AG04450 (cell line): ENCODE data around the gene COL20A1. TPM values are rescaled to one million over a fixed set of nuclear protein-coding genes. Genes with fewer than 3 reads are reported as not detected.

Source experiments
- CTCF ChIA-PET: fragments of 300-600, 350-600 bp; formaldehyde crosslinking; extraction: SDS; loops from one replicate; lab custom pipeline; 2022; ENCODE audit warnings: antibody characterized with exemption, inconsistent platforms; lab: Charles Lee
- POLR2A ChIA-PET: fragments of 350-600 bp; formaldehyde crosslinking; extraction: SDS; loops from one replicate; lab custom pipeline; 2021; ENCODE audit warnings: antibody characterized with exemption, inconsistent platforms; lab: Yijun Ruan, JAX
- DNase-seq: peaks from one replicate; pipeline ENCODE4 v3.0.0-alpha.2; 2011; ENCODE audit warnings: low read depth, low spot score
- H3K27ac ChIP-seq: one replicate; pipeline ENCODE4 v1.5.1; 2012; ENCODE audit warnings: low read depth, low read length, control low read depth
- H3K27me3 ChIP-seq: one replicate; pipeline ENCODE4 v1.6.0; 2012; ENCODE audit warnings: low read length; ENCODE audit not compliant: control insufficient read depth, insufficient read depth
- H3K4me3 ChIP-seq: 2 replicates; pipeline ENCODE4 v1.5.1; 2011; ENCODE audit warnings: mild to moderate bottlenecking, low read depth, low read length, control low read depth
- H3K9me3 ChIP-seq: 2 replicates; pipeline ENCODE4 v1.5.1; 2012; ENCODE audit warnings: low read length; ENCODE audit not compliant: control insufficient read depth, insufficient read depth
- polyA plus RNA-seq: library from polyadenylated mRNA; depleted of rRNA; stranded (reverse); fragments of >200 nt; gene quantifications from 2 replicates; pipeline ENCODE4 v1.2.3, GENCODE V29; 2011
- TF ChIP-seq, protein P1 (sequence below): IDR thresholded peaks from 2 replicates; pipeline ENCODE4 v1.5.1; 2011; ENCODE audit warnings: low read depth, low read length, control low read depth, inconsistent platforms

The COL20A1 gene
- polyA plus RNA-seq, 1 experiment: not detected

DNA sequence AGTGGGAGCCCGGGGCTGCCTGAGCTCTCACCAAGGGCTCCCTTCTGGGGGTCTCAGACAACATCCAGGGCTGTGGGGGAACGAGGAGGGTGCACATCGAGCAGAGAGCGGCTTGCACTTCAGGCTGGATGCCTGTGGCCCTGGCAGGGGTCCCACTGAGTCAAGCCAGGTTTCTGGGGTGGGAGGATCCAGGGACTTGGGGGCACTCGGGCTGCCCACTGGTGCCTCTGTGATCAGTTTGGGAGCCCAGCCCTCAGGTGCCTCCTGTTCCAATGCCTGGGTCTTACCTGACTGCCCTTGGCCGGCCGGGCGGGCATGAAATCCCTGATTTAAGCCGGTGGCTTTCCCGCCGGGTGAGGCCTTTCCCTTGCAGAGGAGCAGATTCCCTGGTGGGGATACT, 470 bp downstream of the COL20A1 start:
- no peaks in the 10 kb centered on the region; the same call in 1 of the 2 replicates for H3K9me3 ChIP-seq
- POLR2A ChIA-PET: no interaction called here
- TF ChIP-seq, protein P1, sequence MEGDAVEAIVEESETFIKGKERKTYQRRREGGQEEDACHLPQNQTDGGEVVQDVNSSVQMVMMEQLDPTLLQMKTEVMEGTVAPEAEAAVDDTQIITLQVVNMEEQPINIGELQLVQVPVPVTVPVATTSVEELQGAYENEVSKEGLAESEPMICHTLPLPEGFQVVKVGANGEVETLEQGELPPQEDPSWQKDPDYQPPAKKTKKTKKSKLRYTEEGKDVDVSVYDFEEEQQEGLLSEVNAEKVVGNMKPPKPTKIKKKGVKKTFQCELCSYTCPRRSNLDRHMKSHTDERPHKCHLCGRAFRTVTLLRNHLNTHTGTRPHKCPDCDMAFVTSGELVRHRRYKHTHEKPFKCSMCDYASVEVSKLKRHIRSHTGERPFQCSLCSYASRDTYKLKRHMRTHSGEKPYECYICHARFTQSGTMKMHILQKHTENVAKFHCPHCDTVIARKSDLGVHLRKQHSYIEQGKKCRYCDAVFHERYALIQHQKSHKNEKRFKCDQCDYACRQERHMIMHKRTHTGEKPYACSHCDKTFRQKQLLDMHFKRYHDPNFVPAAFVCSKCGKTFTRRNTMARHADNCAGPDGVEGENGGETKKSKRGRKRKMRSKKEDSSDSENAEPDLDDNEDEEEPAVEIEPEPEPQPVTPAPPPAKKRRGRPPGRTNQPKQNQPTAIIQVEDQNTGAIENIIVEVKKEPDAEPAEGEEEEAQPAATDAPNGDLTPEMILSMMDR: no peak

DNA sequence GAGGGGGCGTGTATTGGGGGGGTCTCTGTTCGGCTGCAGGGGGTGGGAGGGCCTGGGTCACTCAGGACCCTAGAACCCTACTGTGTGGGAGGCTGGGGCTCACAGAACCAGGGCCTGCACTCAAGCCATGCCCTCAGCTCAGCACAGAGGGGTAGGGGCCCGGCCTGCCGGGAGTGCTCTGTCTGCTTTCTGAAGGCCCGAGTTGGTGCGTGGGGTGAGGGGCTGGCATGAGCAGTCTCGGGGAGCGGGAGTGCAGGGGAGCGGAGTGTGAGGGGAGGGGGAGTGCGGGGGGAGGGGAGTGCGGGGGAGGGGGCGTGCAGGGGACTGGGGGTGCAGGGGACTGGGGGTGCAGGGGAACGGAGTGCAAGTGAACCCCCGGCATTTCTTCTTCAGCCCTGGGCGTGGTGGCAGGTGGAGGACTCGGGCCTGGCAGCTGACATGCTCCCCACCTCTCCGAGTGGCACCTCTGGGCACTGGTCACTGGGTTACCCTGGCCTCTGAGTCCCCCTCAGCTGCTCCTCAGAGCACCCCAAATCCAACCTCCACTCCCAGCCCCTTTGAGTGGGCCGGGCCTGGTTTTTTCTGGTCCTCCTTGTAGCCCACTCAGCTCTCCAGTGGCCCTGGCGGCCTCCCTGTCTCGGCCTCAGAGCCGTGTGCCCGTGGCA, 1.0 kb downstream of the COL20A1 start:
- POLR2A ChIA-PET: no interaction called here
- Histone ChIP-seq H3K4me3 (no peak overlapping the region), H3K27me3 (peaks cover 40% of the 10 kb centered on the region), H3K9me3 (peaks cover 5% of the 10 kb centered on the region), H3K27ac (no peak overlapping the region)
- DNase-seq: no peak
- CTCF ChIA-PET: no interaction called here
- TF ChIP-seq, protein P1: no peak

More for the DNA sequence above, 470 bp downstream of the COL20A1 start:
- H3K4me3 ChIP-seq: no peak overlapping the region
- no peak for DNase-seq
- CTCF ChIA-PET: interaction anchor here (0.8 kb wide), 1 partner anchor 70 kb away, joined by 3 read pairs; no protein-coding TSS in a partner anchor
- peaks cover 36% of the 10 kb centered on the region for H3K27me3 ChIP-seq
- H3K27ac ChIP-seq: no peak overlapping the region

DNA sequence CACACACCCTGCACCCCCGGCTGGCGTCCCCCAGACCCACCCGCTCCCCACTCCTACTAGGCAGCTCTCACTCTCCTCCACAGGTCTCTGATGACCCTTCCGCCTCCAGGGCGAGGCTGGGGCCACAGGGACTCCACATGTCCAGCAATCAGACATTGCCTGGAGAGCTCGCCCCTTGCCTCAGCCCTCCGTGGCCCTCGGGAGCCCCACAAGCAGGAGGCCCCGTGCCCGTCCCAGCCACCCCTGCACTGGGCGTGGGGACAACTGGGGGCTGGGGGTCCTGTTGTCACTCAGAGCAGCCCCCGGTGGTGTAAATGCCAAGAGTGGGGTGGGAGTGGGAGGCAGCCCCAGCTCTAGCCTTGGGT, 1.5 kb downstream of the COL20A1 start:
- H3K9me3 ChIP-seq: peaks cover 7% of the 10 kb centered on the region
- no peak overlapping the region for H3K4me3 ChIP-seq
- H3K27ac ChIP-seq: no peak overlapping the region
- POLR2A ChIA-PET: no interaction called here
- CTCF ChIA-PET: no interaction called here
- TF ChIP-seq, protein P1: no peak
- DNase-seq: no peak
- H3K27me3 ChIP-seq: peaks cover 43% of the 10 kb centered on the region

DNA sequence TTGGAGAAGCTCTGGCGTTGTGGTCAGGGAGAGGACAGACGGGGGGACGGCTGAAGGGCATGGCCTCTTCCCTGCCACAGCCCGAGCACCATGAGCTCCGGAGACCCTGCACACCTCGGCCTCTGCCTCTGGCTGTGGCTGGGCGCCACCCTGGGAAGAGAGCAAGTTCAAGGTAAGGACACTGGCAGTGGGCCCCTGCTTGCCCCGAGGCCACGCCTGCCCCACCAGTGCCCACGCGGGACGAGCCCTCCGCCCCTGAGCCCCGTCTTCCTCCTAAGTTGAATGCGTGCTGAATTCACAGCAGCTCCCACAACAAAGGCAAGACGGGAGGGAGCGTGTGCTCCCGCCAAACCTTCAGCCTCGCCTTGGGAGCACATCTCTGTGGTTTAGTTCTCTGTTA, 2.0 kb downstream of the COL20A1 start:
- no peak for DNase-seq
- Histone ChIP-seq H3K9me3 (peaks cover 7% of the 10 kb centered on the region), H3K27me3 (peaks cover 45% of the 10 kb centered on the region), H3K27ac (peak overlapping the region; percentile 21), H3K4me3 (no peak overlapping the region)
- POLR2A ChIA-PET: no interaction called here
- CTCF ChIA-PET: no interaction called here
- TF ChIP-seq, protein P1: no peak

DNA sequence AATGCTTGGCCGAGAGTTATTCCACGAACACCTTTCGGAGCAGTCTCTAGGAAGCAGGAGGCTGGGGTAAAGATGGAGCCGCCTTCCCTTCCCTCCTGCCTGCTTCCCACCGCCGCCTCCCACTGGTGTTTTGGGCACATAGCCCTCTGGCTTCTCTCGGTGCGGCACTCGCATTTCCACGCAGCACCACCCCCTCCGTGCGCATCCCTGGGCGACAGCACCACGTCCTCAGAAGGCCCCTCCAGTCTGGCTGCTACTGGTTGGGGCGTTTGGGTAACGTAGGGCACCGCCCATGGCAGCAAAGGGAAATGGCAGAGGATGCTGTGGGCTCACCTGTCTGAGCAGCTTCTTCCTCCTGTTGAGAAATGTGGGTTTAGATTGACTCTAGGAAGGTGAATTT, 2.4 kb downstream of the COL20A1 start:
- Histone ChIP-seq H3K27me3 (peaks cover 45% of the 10 kb centered on the region), H3K4me3 (no peak overlapping the region), H3K9me3 (peaks cover 7% of the 10 kb centered on the region), H3K27ac (peak overlapping the region; percentile 21)
- TF ChIP-seq, protein P1: no peak
- ChIA-PET POLR2A (no interaction called here), CTCF (no interaction called here)
- DNase-seq: no peak
